DOHH2 (cell line): ENCODE data around the gene SPARC.

Experiments
- H3F3A ChIP-seq: fragments of 200-600 bp; sonication (generic), shearing (Covaris generic); 2 replicates; pipeline ENCODE4 v1.6.0; 2016; ENCODE audit warnings: antibody characterized with exemption, mild to moderate bottlenecking; ENCODE audit not compliant: control insufficient read depth, insufficient read depth
- H3K27ac ChIP-seq: fragments of 200-600 bp; sonication (generic); 2 replicates; pipeline ENCODE4 v1.5.1; 2014; ENCODE audit warnings: low read depth, mild to moderate bottlenecking, low read length, moderate library complexity
- H3K27me3 ChIP-seq: fragments of 200-600 bp; sonication (generic); 2 replicates; pipeline ENCODE4 v1.6.1; 2014; ENCODE audit warnings: mild to moderate bottlenecking, low read length, mixed read lengths; ENCODE audit not compliant: control insufficient read depth
- H3K36me3 ChIP-seq: fragments of 200-600 bp; sonication (generic); 2 replicates; pipeline ENCODE4 v1.6.1; 2014; ENCODE audit warnings: mild to moderate bottlenecking, low read length, moderate library complexity, mixed read lengths; ENCODE audit not compliant: control insufficient read depth
- H3K4me1 ChIP-seq: fragments of 200-600 bp; sonication (generic); 2 replicates; pipeline ENCODE4 v1.6.1; 2014; ENCODE audit warnings: mild to moderate bottlenecking, low read length, mixed read lengths; ENCODE audit not compliant: control insufficient read depth
- H3K4me2 ChIP-seq: fragments of 200-600 bp; sonication (generic); 2 replicates; pipeline ENCODE4 v1.6.0; 2014; ENCODE audit warnings: mild to moderate bottlenecking, low read length, moderate library complexity
- H3K4me3 ChIP-seq: fragments of 200-600 bp; sonication (generic); 2 replicates; pipeline ENCODE4 v1.5.1; 2014; ENCODE audit warnings: mild to moderate bottlenecking, low read length, mixed read lengths
- H3K79me2 ChIP-seq: fragments of 200-600 bp; sonication (generic); 2 replicates; pipeline ENCODE4 v1.6.1; 2014; ENCODE audit warnings: mild to moderate bottlenecking, low read length, mixed read lengths; ENCODE audit not compliant: control insufficient read depth
- H3K9me2 ChIP-seq: fragments of 200-600 bp; sonication (generic); replicated peaks from 2 replicates; pipeline ENCODE4 v1.6.1; 2014; ENCODE audit warnings: mild to moderate bottlenecking, low read length, mixed read lengths; ENCODE audit not compliant: control insufficient read depth
- H3K9me3 ChIP-seq: fragments of 200-600 bp; sonication (generic); 2 replicates; pipeline ENCODE4 v1.6.1; 2014; ENCODE audit warnings: antibody characterized with exemption, low read length, mixed read lengths; ENCODE audit not compliant: control insufficient read depth, insufficient read depth
- H4K20me1 ChIP-seq: fragments of 200-600 bp; sonication (generic); 2 replicates; pipeline ENCODE4 v1.6.0; 2014; ENCODE audit warnings: low read depth, mild to moderate bottlenecking, antibody characterized with exemption, low read length, moderate library complexity; ENCODE audit not compliant: control insufficient read depth, insufficient read depth
- EZH2phosphoT487 ChIP-seq: fragments of 200-600 bp; sonication (generic); IDR thresholded peaks from 2 replicates; pipeline ENCODE4 v1.6.1; 2017; ENCODE audit warnings: borderline replicate concordance, mild to moderate bottlenecking, antibody characterized with exemption, low read length, moderate library complexity, mixed read lengths
- TF ChIP-seq, protein P1 (sequence below): fragments of 200-600 bp; sonication (generic); IDR thresholded peaks from one replicate; pipeline ENCODE4 v1.5.1; 2014; ENCODE audit warnings: antibody characterized with exemption, mild to moderate bottlenecking, low read depth, low read length; ENCODE audit not compliant: poor library complexity, severe bottlenecking

The SPARC gene

GRCh38 chr5:151612689-151613427 lies 73.9 kb downstream of the SPARC start:
- Histone ChIP-seq H3K9me2 (no peaks in the 10 kb centered on the region), H3K79me2 (no peaks in the 10 kb centered on the region), H4K20me1 (no peaks in the 10 kb centered on the region), H3K4me3 (no peak overlapping the region), H3F3A (no peaks in the 10 kb centered on the region), H3K27ac (no peak overlapping the region), H3K36me3 (no peaks in the 10 kb centered on the region), H3K4me1 (no peaks in the 10 kb centered on the region), H3K4me2 (no peak overlapping the region), H3K27me3 (peaks cover 2% of the 10 kb centered on the region; the same call in 1 of the 2 replicates), H3K9me3 (no peaks in the 10 kb centered on the region)
- TF ChIP-seq EZH2phosphoT487: no peak
- TF ChIP-seq, protein P1, sequence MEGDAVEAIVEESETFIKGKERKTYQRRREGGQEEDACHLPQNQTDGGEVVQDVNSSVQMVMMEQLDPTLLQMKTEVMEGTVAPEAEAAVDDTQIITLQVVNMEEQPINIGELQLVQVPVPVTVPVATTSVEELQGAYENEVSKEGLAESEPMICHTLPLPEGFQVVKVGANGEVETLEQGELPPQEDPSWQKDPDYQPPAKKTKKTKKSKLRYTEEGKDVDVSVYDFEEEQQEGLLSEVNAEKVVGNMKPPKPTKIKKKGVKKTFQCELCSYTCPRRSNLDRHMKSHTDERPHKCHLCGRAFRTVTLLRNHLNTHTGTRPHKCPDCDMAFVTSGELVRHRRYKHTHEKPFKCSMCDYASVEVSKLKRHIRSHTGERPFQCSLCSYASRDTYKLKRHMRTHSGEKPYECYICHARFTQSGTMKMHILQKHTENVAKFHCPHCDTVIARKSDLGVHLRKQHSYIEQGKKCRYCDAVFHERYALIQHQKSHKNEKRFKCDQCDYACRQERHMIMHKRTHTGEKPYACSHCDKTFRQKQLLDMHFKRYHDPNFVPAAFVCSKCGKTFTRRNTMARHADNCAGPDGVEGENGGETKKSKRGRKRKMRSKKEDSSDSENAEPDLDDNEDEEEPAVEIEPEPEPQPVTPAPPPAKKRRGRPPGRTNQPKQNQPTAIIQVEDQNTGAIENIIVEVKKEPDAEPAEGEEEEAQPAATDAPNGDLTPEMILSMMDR: no peak

- Histone ChIP-seq H3K4me3 (no peak overlapping the region), H3K27ac (no peak overlapping the region), H3K9me3 (no peaks in the 10 kb centered on the region), H3K79me2 (no peaks in the 10 kb centered on the region), H3F3A (no peaks in the 10 kb centered on the region), H3K36me3 (no peaks in the 10 kb centered on the region), H3K4me1 (no peaks in the 10 kb centered on the region), H3K4me2 (no peak overlapping the region), H3K27me3 (peaks cover 3% of the 10 kb centered on the region; the same call in 1 of the 2 replicates), H4K20me1 (no peaks in the 10 kb centered on the region), H3K9me2 (no peaks in the 10 kb centered on the region)
- TF ChIP-seq EZH2phosphoT487: no peak
- TF ChIP-seq, protein P1: no peak
Observed at GRCh38 chr5:151611127-151611775, 75.5 kb downstream of the SPARC start.
